Right hindlimb (tissue), 1 donor: Measurements from ENCODE around the gene HAUS1.
"Not testable (repeated sequence)": the region's sequence is repeated elsewhere in the genome, so short reads cannot be mapped to it uniquely, and the experiment has no call there.

Experiments used
- DNase-seq: peaks from one replicate; pipeline ENCODE4 v3.0.0-alpha.2; 2018

Gene HAUS1

GRCh38 chr18:46095532-46095931, 8.7 kb upstream of the HAUS1 start:
- DNase-seq, result no peak

DNA sequence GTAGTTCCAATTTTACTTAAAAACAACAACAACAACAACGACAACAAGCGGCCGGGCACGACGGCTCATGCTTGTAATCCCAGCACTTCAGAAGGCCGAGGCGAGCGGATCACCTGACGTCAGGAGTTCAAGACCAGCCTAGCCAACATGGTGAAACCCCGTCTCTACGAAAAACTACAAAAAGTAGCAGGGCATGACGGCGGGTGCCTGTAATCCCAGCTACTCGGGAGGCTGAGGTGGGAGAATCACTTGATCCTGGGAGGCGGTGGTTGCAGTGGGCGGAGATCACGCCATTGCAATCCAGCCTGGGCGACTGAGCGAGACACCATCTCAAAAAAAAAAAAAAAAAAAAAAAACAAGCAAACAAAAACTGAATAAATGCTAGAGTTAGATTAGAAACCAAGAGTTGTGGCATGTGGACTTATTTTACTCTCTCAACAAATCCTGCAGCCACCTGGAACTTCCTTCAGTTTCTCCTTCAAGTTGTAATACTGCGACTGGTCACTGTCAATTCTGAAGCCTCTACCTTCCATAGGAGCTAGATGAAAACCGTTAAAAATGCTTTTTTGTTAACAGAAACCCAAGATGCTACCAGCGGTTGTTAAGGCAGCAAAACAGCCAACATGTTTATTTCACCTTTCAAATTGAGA, 7.4 kb upstream of the HAUS1 start:
- no peak for DNase-seq

DNA sequence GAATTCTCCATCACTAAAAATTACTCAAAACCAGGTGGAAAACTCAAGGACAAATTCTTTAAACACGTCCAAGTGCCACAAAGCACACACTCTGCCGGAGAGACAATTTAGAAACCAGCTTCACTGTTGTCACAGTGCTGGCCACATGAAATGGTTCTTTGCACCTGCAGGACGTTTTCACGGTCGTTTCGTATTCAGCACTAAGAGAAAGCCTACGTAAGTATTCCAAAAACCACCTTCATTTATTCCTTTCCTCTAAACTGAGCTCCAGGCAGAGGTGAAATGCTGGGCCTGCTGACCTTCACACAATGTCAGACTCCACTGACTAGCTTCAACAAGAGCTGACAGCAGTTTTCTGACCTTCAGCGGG, 6.8 kb upstream of the HAUS1 start:
- no peak for DNase-seq

DNA sequence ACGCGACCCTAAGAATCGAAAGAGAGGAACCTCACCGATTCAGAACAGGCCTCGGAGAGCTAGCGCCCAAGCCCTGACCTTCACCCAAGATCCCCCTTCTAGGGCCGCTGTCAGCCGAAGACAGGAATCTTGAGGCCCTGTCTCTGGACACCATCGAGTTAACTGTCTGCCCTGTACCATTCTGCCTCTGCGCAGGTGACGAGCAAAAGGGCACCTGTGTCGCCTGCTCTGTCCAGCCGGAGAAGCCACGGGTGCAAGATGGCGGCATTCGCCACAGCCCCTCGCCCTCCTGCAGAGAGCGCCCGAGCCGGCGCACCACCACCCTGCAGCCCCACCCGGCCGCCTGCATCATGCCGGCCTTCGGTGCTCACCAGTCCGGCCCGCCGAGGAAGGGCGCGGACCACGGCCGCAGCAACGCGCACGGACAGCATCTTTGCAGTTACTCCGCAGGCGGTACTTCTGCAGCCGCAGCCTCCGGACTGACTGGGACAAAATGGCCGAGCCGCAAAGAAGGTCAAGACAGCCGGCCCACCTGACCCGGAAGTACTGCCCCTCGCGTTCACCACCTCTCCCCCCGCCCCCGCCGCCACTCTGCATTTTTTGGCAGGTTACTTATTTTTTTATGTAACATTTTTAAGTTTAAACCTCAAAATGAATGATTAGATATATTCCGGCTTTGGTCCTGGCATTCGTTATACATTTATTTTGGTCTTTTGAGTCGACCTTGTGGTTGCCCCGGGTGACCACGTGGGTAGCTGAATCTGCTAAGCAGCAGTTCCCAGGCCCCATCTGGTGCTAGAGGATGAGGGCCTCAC, 6.2 kb upstream of the HAUS1 start, which contains the start of gene ATP5F1A:
Gene ATP5F1A, minus strand, starts transcription at position 496 of the 815 bp plus-strand sequence. Its CDS starts 65 bp downstream, at position 431.
- peak; percentile 94 for DNase-seq

GRCh38 chr18:46098616-46098933, 5.6 kb upstream of the HAUS1 start:
- no peak for DNase-seq

- DNase-seq, result no peak
Measured at GRCh38 chr18:46099463-46099862, 4.7 kb upstream of the HAUS1 start.

DNA sequence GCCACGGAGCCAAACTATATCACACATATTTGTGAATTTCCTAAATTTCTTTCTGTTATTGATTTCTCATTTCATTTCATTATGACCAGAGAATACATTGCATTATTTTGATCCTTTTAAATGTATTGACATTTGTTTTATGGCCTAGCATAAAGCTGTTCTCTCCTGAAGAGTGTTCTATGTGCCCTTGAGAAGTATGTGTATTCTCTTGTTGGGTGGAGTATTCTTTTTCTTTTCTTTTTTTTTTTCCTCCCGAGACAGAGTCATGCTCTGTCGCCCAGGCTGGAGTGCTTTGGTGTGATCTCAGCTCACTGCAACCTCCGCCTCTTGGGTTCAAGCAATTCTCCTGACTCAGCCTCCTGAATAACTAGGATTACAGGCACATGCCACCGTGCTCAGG, 5.2 kb downstream of the HAUS1 start:
- no peak for DNase-seq

- no peak for DNase-seq
Measured at GRCh38 chr18:46110406-46110805, 6.2 kb downstream of the HAUS1 start.

GRCh38 chr18:46113751-46114150, 9.6 kb downstream of the HAUS1 start:
- DNase-seq, result no peak

DNA sequence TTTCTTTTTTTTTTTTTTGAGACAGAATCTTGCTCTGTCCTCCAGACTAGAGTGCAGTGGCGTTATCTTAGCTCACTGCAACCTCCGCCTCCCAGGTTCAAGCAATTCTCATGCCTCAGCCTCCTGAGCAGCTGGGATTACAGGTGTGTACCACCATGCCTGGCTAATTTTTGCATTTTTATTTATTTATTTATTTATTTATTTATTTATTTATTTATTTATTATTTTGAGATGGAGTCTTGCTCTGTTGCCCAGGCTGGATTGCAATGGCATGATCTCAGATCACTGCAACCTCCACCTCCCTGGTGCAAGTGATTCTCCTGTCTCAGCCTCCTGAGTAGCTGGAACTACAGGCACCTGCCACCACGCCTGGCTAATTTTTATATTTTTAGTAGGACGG, 22.4 kb downstream of the HAUS1 start:
- not testable (repeated sequence) for DNase-seq

DNA sequence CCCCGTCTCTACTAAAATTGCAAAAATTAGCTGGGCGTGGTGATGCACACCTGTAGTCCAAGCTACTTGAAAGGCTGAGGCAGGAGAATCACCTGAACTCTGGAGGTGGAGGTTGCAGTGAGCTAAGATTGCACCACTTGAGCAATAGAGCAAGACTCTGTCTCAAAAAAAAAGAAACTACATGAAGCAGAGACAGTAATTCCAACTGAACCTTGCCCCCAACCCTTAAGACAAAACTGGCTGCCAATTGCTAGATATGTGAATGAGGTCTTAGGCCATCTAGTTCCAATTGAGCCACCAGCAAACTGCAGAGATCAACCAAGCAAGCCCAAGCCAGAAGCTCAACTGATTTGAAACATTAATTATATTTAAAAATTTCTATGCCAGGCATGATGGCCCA, 25.9 kb downstream of the HAUS1 start:
- no peak for DNase-seq

DNA sequence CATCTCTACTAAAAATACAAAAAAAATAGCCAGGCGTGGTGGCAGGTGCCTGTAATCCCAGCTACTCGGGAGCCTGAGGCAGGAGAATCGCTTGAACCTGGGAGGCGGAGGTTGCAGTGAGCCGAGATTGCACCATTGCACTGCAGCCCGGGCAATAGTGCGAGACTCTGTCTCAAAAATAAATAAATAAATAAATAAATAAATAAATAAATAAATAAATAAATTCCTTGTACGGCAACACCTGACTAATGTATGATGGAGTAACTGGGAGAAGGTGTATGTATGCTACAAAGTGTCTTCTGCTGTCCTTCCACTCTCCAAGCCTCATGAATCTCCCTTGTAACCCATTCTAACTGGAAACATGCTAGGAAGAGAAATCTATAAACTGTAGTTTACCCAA, 26.4 kb downstream of the HAUS1 start:
- not testable (repeated sequence) for DNase-seq

GRCh38 chr18:46133534-46133933, 29.3 kb downstream of the HAUS1 start:
- no peak for DNase-seq

DNA sequence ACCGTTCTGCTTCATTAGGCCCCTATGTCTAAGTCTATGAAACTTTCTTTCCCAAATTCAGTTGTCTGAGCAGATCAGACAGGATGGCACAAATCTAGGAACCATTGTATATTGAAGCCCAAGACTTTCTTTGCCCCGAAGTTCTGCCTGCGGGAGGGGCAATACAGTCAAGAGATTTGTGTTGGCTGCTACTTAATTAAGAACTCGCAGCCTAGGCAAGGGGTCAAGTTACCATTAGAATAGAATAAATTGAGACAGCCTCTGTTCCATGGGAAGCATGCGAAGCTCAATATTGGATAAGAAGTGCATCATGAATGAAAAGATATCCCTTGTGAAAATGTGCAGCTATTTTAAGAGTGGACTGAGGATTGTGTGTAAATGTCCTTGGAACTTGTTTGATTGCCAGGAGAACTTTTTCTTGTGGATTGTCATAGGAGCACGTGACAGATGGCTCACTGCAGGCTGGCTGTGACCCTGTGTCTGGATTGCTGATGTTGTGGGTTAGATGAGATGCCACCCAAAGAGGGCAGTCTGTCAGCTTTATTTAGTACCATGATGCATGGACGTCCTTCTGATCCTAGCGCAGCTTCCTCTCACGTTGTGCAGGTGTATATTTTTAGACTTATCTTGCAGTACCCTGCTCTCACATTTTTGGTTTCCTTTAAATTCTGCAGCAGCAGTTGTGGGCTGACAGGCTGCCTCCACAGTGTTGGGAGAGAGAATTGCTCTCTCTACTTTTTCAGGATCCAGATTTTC, 30.9 kb downstream of the HAUS1 start:
- DNase-seq, result no peak

DNA sequence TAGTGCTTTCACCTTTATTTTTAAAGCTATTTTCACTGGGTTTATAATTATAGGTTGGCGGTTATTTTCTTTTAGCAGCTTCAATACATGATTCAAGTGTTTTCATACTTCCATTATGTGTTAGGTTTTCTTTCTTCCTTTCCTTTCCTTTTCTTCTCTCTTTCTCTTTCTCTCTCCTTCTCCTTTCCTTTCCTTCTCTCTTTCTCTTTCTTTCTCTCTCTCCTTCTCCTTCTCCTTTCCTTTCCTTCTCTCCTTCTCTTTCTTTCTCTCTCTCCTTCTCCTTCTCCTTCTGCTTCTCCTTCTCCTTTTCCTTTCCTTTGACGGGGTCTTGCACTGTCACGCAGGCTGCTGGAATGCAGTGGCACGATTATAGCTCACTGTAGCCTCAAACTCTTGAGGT, 36.0 kb downstream of the HAUS1 start:
- no peak for DNase-seq

GRCh38 chr18:46141199-46141598, 37.0 kb downstream of the HAUS1 start:
- DNase-seq, result no peak

DNA sequence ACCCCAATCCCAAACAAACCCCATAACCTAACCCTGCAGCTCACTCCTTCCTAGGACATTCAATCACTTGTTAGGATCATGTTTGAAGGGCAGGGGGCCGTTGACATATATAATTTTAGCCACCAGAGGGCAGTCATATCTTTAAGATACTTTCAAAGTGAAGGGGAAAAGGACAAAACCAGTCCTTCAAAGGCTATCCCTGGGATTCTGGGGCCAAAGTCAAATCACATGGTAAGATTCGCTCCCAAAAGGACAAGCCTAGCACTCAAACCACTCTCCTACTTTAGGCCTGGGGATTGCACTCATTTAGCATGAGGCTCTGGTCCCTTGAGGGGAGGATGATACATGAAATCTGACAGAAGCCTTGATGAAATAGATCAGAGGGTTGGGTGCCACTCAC, 44.6 kb downstream of the HAUS1 start:
- DNase-seq, result peak; percentile 29

DNA sequence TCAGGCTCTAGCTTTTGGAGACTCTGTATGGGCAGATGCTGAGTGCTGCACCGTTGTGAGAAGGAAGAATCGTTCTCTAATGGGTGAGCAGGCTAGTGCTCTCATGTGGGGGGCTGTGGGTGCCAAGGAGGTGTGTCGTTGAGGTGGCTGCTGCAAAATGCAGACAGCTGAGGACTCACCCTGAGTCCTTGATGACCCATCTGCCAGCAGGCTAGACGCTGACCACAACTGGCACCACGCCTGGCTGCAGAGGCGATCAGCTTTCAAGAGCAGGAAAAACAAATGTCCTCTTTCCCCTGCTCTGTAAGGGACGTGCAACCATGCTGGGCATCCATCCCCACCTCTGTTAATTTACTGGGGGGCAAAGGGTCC, 48.2 kb downstream of the HAUS1 start:
- DNase-seq, result peak; percentile 63

- DNase-seq, result no peak
Measured at GRCh38 chr18:46152808-46153617, 48.8 kb downstream of the HAUS1 start.

DNA sequence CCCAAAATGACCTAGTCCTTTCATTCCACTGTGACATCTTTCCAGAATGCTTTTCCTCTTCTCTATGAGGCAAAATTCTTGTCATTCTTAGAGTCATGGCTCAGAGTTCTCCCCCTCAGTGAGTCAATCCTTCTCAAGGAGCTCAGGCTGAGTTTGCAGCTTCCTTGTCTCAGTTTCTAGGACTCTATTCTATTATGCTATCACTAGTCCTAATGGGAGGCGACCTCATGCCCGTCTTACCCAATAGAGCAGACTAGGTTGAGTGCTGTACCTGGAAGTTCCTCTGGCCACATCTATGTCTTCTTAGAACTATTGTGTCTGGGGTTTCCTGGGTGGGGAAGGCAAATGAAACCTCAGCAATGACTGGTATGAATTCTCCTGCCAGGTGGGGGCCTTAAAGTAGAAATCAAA, 51.5 kb downstream of the HAUS1 start:
- DNase-seq, result no peak

GRCh38 chr18:46156124-46156745, 52.0 kb downstream of the HAUS1 start:
- no peak for DNase-seq

DNA sequence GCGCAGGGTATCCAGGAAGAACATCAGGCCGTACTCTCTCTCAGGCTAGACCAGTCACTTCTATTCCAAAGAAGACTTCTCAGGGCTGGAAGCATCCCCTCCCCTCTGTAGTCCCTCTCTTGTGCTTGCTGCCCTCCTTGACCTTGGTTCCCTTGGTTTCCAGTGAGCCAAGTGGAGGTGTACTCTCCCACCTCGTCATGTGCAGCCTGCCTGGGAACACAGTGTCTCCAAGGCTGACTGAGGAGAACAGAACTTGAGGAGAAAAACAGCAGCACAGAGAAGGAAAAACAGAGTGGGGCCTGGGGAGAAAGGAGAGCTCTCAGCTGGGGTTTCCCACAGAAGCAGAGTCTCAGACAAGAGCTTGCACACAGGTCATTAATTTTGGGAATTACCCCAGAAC, 52.7 kb downstream of the HAUS1 start:
- no peak for DNase-seq

DNA sequence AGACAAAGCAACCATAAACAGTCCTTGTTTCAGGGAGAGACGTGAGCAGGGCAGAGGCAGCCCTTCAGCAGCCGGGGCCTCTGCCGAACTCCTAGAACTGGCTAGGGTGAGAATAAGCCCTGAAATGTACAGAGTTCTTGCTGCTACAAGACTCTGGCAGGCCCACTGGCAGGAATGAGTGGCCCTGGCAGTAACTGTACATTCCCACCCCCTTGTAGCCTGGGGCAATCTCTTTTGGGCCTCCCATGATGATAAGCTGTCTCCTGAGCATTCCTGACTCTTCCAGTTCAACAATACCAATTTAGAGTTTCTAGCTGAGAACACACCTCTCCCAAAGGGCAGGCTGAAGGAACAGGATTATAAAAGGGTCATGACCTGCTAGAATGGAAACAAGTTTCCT, 54.3 kb downstream of the HAUS1 start:
- DNase-seq, result no peak
